Medulla oblongata (tissue), 1 donor: ENCODE measurements around the gene WDR47.

ENCODE experiments used
- DNase-seq: peaks from one replicate; pipeline ENCODE4 v3.0.0-alpha.2; 2015; ENCODE audit errors: extremely low spot score

WDR47 gene

DNA sequence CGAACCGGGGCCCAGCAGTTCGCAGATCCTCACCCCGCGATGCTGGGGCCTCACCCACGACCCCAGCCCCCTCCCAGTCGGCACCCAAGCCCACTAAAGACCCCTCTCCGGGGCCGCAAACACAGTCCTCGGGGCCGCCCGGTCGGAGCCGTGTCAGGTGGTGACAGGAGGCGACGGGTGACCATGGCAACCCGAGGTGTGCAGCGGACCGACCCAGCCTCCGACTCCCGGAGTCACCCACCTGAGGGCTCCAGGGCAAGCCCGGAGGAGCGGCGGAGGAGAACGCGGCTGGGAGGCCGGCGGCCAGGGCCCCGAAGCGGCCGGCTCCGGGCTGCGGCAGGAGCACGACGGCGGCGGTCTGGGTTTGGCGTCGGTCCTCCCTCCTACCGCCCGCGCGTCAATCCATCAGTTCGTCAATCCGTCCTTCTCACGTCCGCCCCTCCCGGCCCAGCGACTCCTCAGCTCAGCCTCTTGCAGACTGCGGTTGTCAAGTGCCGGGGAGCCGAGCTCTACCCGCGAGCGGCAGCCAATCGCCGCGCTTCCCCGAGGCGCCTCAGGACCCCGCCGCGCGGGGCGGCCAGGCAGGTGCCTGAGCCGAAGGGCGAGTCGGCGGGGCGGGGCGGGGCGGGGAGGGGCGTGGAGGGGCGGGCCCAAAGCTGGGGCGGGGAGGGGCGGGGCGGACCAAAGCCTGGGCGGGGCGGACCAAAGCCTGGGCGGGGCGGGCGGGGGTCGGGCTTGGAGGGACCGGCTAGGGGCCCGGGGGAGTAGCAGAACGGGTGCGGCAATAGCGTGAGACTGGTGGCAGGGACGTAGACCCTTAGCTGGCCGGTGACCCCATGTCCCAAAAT lies at the start of gene WDR47:
Gene WDR47 (minus strand): TSS at position 482 of the 848 bp plus-strand sequence. CDS start 18,590 bp downstream, outside the sequence.
- peak; percentile 96 for DNase-seq

DNA sequence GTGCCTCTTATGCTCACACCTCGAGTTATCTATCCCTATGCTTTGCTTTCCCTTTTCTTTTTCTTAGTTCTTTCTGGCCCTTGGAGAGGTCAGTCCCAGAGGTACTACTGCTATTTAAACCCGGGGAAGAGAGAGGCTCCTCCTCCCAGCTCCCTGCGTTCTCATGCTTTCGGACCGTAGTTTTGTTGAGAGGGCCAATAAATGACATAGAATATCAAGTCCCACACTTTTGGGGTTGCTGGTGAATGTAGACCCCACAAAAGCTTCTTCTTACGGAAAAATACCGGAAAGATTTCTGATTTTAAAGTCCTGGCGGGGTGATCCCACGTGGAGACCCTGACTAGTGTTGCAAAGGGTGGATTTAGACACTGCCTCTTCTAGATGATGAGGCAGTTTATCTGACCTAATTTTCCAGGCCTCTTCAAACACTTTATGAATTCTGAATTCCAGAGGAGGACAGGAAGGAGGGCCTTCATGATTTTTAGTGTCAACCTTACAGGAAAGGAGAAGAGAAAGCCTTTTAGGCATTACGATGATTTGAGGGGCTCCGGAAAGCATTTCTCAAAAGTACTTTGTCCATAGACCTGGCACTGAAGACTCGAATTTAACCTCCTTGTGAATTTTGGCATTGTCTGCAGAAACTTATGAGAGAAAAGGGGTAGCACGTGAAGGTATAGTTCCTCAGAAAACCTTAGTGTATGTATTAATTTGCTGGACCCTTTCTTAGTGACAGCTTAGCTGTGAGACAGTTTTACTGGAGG lies 49.4 kb upstream of the WDR47 start:
- DNase-seq = no peak

DNA sequence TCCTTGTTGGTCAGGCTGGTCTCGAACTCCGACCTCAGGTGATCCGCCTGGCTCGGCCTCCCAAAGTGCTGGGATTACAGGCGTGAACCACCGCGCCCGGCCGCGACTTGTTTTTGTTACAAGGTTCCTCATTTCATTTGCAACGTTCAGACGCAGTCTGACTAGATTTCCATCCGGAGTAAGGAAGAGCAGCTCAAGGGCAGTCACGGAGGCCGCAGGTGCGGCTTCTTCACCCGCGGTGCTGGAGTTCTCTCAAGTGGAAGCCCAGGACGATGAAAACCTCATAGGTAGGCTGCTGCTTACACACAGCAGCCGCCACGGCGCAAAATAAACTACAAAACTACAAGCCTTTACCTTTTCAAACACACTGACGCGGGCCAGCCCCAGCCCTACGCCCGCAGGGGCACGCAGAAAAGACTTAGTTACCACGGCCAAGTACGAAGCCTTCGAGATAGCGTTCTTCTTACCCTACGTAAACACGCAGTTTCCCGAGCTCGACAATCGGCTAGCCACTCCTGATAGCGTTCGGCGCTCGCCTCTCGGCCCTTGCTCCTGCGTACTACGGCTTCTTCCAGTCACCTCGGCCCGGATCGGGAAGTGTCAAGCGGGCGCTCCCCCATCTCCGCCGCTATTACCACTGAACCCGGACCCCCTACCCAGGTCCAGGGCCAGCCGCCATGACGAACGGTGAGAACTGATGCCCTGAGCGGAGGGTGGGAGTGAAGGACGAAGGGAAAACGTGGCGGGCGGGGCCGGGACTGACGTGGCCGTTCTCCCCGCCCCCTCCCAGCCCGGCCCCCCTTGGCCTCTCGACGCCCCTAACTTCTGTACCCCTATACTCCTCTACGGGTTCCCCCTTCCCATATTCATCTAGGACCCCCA lies 48.5 kb upstream of the WDR47 start, which contains the start of gene TMEM167B:
Gene TMEM167B (plus strand): TSS at position 569 of the 882 bp plus-strand sequence. CDS start 109 bp downstream, at position 678.
- peak; percentile 96 for DNase-seq

DNA sequence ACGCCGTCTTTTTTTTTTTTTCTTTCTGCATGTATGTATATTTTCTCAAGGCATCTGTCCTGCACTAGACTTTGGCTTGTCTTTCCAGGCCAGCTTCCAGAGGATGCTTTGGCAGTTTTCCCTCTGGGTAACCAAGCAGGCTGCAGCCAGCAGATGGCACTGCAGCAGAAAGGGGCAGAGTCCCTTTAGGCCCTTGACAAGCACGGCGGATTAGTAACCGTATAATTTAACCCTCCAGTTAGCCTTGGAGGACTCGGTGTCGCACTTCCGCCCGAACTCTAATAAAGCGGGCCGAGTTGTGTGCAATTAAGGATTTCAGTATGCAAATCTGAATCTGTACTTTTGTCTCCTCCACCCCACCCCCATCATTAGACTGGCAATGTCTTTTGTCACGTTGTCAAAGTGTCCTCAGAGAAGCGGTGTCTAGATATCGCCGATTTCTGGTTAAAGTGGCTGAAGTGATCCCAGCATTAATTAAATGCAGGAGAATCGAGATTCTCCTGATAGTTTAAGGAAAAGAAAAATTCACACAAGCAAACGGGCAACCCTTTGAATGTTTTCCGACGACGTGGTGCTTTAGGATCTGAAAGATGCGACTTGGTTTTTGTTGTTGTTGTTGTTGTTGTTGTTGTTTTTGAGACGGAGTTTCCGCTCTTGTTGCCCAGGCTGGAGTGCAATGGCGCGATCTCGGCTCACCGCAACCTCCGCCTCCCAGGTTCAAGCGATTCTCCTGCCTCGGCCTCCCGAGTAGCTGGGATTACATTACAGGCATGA lies 47.5 kb upstream of the WDR47 start:
- peak; percentile 97 for DNase-seq

DNA sequence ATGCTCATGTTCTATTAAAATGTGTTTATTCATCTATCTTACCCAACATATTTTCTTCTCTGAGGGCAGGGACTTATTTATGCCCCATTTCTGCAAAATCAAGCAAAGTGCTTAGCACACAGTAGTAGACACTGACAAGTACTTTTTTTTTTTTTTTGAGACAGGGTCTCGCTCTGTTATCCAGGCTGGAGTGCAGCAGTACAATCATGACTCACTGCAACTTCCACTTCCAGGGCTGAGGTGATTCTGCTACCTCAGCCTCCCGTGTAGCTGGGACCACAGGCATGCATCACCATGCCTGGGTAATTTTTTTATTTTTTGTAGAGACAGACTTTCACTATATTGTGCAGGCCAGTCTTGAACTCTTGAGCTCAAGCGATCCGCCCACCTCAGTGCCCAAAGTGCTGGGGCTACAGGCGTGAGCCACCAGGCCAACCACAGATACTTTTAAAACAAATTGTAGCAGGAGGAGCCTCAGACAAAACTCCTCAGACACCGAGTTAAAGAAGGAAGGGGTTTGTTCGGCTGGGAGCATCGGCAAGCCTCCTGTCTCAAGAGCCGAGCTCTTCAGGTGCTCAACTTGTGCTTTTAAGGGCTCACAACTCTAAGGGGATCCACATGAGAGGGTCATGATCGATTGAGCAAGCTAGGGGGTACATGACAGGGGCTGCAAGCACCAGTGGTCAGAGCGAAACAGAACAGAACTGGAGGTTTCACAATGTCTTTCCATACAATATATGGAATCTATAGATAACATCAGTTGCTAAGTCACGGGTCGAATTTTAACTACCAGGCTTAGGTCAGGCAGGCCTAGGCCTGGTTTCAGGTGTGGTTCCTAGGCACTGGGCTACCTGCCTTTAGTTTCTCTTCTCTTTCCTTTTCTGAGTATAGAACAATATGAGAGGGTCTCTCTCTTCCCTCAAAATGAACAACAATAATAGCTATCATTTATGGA lies 42.9 kb upstream of the WDR47 start:
- no peak for DNase-seq

DNA sequence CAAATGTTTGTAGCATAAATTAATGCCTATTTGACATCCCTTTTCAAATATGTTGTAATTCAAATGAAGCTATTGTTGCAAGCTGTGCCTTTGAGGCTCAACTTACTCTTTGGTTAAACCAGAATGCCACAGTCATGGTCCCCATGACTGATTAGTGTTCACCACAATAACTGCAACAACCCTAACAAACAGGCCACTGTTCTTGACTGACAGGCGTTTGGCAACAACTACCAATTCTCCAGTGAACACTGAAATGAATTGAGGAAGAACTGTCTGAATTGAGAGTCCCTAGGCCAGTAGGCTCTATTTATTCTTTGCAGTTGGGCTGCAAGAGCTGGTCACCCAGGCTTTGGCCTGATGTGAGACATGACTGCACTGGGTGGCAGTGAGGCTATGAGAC lies 42.0 kb upstream of the WDR47 start:
- peak; percentile 96 for DNase-seq

DNA sequence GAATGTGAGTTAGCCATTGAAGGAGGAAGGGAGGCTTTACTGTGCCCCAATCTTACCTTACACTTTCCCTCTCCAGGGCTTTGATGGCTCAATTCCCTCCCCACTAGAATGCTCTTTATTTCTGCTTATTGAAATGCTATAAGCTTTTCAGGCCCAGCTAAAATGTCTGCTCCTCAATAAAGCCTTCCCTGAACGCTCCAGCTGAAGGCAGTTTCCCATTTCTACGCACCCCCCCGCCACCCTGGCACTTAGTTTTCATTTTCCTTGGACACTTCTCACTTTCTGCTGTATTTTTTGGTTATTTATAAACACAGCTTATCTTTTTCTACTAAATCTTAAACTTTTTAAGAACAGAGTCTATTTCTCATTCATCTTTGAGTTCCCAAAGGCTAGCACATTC lies 41.6 kb upstream of the WDR47 start:
- DNase-seq = no peak

DNA sequence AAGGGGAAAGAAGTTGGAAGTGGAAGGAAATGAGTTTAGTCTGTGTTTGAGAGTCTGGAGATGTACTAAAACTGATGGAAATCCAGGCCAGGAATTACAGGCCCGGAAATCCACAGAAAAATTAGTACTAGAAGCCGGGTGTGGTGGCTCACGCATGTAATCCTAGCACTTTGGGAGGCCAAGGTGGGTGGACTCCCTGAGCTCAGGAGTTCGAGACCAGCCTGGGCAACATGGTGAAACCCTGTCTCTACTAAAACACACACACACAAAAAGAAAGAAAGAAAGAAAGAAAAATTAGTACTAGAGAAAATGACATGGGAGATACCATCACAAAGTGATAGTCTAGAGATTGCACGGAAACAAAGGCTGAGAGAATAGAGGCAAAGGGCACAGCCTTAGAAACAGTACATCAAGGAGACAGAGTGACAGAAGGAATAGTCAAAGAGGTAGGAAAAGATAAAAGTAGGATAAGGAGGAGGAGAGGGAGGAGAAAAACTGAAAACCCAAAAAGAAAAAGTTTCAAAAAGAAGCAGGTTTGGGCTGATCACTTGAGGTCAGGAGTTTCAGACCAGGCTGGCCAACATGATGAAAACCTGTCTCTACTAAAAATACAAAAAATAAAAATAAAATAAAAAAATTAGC lies 38.7 kb upstream of the WDR47 start:
- DNase-seq = no peak

DNA sequence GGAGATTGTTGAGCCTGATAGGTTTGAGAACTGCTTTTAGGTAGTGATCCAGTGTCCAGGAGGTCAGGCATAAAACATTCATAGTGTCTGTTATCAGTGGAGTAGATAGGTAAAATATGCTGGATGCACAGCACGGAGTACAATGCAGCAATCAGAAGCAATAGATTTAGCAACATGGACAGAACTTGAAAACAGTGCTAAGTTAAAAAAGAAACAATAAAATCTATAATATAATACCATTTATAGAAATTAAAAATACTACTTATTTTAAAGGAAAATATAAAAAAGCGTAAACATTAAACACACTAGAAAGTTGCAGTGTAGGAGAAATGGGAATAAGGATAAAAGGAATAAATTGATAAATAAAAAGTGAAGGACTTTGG lies 37.3 kb upstream of the WDR47 start:
- no peak for DNase-seq

DNA sequence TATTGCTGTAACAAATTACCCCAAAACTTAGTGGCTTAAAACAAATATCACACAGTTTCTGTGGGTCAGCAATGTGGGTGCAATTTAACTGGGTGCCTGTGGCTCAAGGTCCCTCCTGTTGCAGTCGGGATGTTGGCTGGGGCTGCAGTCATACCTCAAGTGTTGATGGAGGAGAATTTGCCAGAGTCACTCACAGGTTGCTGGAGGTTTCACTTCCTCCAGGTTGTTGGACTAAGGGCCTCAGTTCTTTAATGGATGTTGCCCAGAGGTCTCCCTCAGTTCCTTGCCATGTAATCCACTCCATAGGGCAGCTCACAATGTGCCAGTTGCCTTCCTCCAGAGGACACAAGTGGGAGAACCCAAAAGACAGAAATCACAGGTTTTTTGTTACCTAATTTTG lies 36.4 kb upstream of the WDR47 start:
- DNase-seq = no peak

DNA sequence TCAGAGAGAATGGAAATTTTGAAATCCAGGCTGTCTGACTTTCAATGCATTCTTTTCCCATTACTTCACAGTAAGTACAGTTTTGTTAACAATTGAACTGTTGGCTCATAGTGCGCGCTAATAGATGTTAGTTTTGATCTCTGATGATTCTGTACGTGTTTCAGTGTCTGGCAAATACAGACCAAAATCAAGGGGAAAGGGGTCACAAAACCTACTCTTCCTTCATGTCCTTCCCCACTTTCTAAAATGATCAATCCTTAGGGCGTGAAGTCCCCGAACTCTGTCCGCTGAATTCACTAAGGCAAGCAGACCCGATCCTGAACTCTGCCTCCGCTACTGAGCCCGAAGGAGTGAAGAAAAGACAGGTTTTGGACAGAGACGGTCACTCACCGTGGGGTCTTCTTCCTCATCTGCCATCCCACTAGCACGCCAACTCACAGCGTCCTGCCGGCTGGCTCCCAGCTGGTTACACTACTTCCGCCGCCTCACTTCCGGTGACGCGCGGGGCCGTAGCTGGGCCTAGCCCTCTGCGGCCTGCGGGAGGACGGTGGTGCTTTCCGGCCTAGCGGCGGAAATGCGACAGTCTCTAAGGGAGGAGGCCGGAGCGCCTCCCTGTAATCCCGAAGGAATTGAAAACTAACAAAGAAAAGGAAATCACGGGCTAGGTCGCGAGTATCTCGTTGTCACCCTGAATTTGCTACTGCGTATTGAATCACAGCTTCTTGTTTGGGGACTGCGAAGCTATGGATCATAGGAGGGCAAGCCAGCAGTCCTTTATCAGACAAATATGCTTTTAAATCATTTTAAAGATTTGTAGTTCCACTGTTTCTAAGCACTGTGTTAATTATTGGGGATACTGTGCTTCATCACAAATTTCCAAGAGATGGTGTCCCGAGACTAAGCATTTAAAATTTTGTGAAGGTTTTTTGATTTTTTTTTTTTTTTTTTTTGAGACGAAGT lies 33.9 kb upstream of the WDR47 start, which contains the start of gene TAF13:
Gene TAF13 (minus strand): TSS at position 473 of the 960 bp plus-strand sequence. CDS start 56 bp downstream, at position 417.
- peak; percentile 97 for DNase-seq

DNA sequence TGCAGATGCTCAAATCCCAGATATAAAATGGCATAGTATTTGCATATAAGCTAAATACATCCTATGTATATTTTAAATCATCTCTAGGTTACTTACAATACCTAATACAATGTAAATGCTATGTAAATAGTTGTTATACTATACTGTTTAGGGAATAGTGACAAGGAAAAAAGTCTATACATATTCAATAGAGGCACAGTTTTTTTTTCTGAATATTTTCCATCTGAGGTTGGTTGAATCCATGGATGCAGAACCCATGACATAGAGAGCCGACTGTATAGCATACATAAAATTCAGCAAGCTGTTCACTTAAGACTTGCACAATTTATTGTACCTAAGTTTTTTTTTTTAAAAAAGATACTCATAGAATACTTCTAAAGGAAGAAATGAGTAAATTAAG lies 27.4 kb upstream of the WDR47 start:
- DNase-seq = no peak

DNA sequence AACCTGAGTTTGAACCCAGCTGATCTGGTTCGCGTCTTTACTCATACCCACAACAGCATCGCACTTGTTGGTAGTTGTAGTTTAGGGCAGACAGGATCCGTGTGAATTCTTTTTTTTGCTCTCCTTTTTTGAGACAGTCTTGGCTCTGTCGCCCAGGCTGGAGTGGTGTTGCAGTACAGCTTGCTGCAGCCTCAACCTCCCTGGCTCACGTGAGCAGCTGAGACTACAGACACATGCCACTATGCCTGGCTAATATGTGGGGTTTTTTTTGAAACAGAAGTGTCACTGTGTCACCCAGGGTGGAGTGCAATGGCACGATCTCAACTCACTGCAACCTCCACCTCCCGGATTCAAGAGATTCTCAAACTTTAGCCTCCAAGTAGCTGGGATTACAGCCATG lies 26.0 kb upstream of the WDR47 start:
- DNase-seq = no peak

DNA sequence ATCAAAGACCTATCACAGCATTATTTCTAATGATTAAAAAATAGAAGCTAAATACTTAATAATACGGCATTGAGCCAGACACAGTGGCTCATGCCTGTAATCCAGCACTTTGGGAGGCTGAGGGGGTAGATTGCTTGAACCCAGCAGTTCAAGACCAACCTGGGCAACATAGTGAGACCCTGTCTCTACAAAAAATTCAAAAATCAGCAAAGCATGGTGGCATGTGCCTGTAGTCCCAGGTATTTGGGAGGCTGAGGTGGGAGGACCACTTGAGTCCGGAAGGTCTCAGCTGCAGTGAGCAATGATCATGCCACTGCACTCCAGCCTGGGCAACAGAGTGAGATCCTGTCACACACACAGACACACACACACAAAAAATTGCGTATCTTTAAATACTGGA lies 23.2 kb upstream of the WDR47 start:
- DNase-seq = no peak

DNA sequence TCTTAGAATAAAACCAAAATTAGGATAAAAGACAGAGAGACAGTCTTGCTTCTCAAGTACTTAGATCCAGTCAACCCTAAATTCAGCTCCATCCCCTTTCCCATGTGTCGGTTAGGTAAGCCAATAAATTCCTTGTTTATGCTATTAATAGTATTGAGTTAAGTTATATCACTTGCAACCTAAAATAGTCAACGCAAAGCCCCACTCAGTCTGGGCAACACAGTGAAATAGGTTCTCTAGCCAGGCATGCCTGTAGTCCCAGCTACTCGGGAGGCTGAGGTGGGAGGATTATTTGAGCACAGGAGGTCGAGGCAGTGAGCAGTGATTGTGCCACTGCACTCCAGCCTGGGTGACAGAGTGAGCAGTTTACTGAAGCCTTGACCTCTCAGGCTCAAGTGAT lies 19.3 kb upstream of the WDR47 start:
- no peak for DNase-seq

DNA sequence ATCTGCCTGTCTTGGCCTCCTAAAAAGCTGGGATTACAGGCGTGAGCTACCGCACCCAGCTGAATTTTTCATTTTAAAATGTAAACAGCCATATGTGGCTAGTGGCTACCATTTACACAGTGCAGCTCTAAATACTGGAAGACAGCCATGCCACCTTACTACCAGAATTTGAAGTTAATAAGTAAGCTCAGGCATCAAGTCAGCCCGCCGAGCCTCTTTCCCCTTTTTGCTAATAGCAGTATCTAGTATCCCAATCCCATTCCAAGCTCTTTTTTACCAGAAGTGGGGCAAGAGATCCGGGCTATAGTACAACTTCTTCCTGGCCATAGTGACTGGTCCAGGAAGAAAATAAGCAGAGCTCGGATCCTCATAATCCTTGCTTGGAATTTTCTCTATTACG lies 18.8 kb upstream of the WDR47 start:
- DNase-seq = no peak

DNA sequence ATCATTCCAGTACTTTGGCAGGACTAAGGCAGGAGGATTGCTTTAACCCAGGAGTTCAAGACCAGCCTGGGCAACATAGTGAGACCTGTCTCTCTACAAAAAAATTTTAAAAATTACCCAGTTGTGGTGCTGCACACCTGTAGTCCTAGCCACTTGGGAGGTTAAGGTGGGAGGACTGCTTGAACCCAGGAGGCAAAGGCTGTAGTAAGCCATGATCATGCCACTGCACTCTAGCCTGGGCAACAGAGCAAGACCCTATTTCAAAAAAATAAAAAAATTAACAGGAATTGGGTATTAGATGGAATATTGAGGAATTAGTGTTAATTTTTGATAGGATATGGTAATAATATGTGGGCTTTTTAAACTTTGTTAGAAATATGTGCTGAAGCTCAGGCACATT lies 17.1 kb upstream of the WDR47 start:
- no peak for DNase-seq

DNA sequence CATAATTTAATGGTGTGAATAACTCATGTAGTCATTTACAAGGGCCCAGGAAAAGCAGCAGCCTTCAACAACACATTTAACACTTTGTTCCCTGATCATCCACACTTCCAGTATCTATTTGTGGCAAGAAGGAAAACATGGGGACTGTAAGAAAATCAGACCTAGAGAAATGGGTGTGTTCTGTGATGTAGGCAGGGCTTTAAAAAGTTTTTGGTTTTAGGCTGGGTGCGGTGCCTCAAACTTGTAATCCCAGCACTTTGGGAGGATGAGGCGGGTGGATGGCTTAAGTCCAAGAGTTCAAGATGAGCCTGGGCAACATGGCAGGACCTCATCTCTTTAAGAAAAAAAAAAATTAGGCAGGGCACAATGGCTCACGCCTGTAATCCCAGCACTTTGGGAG lies 14.2 kb upstream of the WDR47 start:
- no peak for DNase-seq
